SK-N-SH treated with all-trans-retinoic acid at 6 μM for 48 hours (cell line): Measurements from ENCODE around the gene NR1D2.
A peak's percentile ranks its signal among the peaks of the same experiment; 100 is the strongest.
"Not testable (repeated sequence)": the region's sequence is repeated elsewhere in the genome, so short reads cannot be mapped to it uniquely, and the experiment has no call there.

Experiments
- ATAC-seq: fragments of 200-7000 bp; cut with Tn5 transposase; 3 replicates; pipeline ENCODE4 v1.9.1; 2020; ENCODE audit warnings: mild to moderate bottlenecking, moderate library complexity
- BACH2 ChIP-seq: fragments of 250-450 bp; sonication (Bioruptor Pico); IDR thresholded peaks from 2 replicates; pipeline ENCODE4 v1.9.0; 2021; ENCODE audit warnings: mild to moderate bottlenecking, borderline replicate concordance
- CSDC2 ChIP-seq: fragments of 250-450 bp; sonication (Bioruptor Pico); IDR thresholded peaks from 2 replicates; pipeline ENCODE4 v1.5.0; 2020; ENCODE audit warnings: mild to moderate bottlenecking, moderate library complexity
- ESRRG ChIP-seq: fragments of 250-450 bp; sonication (Bioruptor Pico); IDR thresholded peaks from 2 replicates; pipeline ENCODE4 v1.6.1; 2021; ENCODE audit warnings: mild to moderate bottlenecking
- GLIS3 ChIP-seq: fragments of 250-450 bp; sonication (Bioruptor Pico); IDR thresholded peaks from 2 replicates; pipeline ENCODE4 v1.5.0; 2020; ENCODE audit warnings: mild to moderate bottlenecking, moderate library complexity
- ISL1 ChIP-seq: fragments of 250-450 bp; sonication (Bioruptor Pico); IDR thresholded peaks from 2 replicates; pipeline ENCODE4 v2.1.2; 2022; ENCODE audit warnings: mild to moderate bottlenecking, moderate library complexity
- OSR1 ChIP-seq: fragments of 250-450 bp; sonication (Bioruptor Pico); IDR thresholded peaks from 2 replicates; pipeline ENCODE4 v1.8.0; 2022; ENCODE audit warnings: moderate library complexity, mild to moderate bottlenecking, inconsistent platforms
- PPARA ChIP-seq: fragments of 250-450 bp; sonication (Bioruptor Pico); IDR thresholded peaks from 2 replicates; pipeline ENCODE4 v1.5.0; 2020; ENCODE audit warnings: mild to moderate bottlenecking, borderline replicate concordance
- RARB ChIP-seq: fragments of 250-450 bp; sonication (Bioruptor Pico); IDR thresholded peaks from 2 replicates; pipeline ENCODE4 v1.8.0; 2021; ENCODE audit warnings: mild to moderate bottlenecking, moderate library complexity
- SNAI2 ChIP-seq: fragments of 250-450 bp; sonication (Bioruptor Pico); IDR thresholded peaks from 2 replicates; pipeline ENCODE4 v1.5.0; 2020; ENCODE audit warnings: mild to moderate bottlenecking, moderate library complexity
- TCF4 ChIP-seq: fragments of 250-450 bp; sonication (Bioruptor Pico); IDR thresholded peaks from 2 replicates; pipeline ENCODE4 v1.8.0; 2021; ENCODE audit warnings: mild to moderate bottlenecking, moderate library complexity, borderline replicate concordance
- TSHZ2 ChIP-seq: fragments of 250-450 bp; sonication (Bioruptor Pico); IDR thresholded peaks from 2 replicates; pipeline ENCODE4 v1.5.0; 2020; ENCODE audit warnings: mild to moderate bottlenecking, moderate library complexity
- ZC3H10 ChIP-seq: fragments of 250-450 bp; sonication (Bioruptor Pico); IDR thresholded peaks from 2 replicates; pipeline ENCODE4 v1.5.1; 2021; ENCODE audit warnings: mild to moderate bottlenecking, moderate library complexity
- ZFP3 ChIP-seq: fragments of 250-450 bp; sonication (Bioruptor Pico); IDR thresholded peaks from 2 replicates; pipeline ENCODE4 v1.5.0; 2020; ENCODE audit warnings: mild to moderate bottlenecking, moderate library complexity
- ZFP30 ChIP-seq: fragments of 450-650 bp; formaldehyde crosslinking; IDR thresholded peaks from 2 replicates; pipeline ENCODE4 v1.5.0; 2022; ENCODE audit warnings: mild to moderate bottlenecking, moderate library complexity
- ZNF70 ChIP-seq: fragments of 450-650 bp; formaldehyde crosslinking; IDR thresholded peaks from 2 replicates; pipeline ENCODE4 v1.5.0; 2020; ENCODE audit warnings: mild to moderate bottlenecking, moderate library complexity

NR1D2 gene

GRCh38 chr3:23911397-23911796, 33.7 kb upstream of the NR1D2 start (continued):
- TF ChIP-seq TSHZ2 (CRISPR knock-in tag): no peak

- not testable (repeated sequence) for ATAC-seq
Observed at GRCh38 chr3:23912335-23912734, 32.8 kb upstream of the NR1D2 start.

- ATAC-seq: no peak
- no peak for TF ChIP-seq BACH2 (CRISPR knock-in tag)
- peak; percentile 55; the same call in 1 of the 2 replicates for TF ChIP-seq TCF4
- peak; percentile 31; the same call in 1 of the 2 replicates for TF ChIP-seq ISL1
Observed at GRCh38 chr3:23913182-23913581, 31.9 kb upstream of the NR1D2 start.

- ATAC-seq: no peak
- no peak for TF ChIP-seq ZC3H10 (CRISPR knock-in tag)
- no peak for TF ChIP-seq PPARA (CRISPR knock-in tag)
- TF ChIP-seq GLIS3: no peak
- TF ChIP-seq RARB (CRISPR knock-in tag): no peak
- TF ChIP-seq SNAI2 (CRISPR knock-in tag): no peak
- TF ChIP-seq ZNF70 (CRISPR knock-in tag): no peak
- TF ChIP-seq TCF4: no peak
- TF ChIP-seq CSDC2: no peak
- no peak for TF ChIP-seq ESRRG (CRISPR knock-in tag)
- TF ChIP-seq ZFP3 (CRISPR knock-in tag): no peak
Observed at GRCh38 chr3:23913873-23914743, 31.0 kb upstream of the NR1D2 start.

DNA sequence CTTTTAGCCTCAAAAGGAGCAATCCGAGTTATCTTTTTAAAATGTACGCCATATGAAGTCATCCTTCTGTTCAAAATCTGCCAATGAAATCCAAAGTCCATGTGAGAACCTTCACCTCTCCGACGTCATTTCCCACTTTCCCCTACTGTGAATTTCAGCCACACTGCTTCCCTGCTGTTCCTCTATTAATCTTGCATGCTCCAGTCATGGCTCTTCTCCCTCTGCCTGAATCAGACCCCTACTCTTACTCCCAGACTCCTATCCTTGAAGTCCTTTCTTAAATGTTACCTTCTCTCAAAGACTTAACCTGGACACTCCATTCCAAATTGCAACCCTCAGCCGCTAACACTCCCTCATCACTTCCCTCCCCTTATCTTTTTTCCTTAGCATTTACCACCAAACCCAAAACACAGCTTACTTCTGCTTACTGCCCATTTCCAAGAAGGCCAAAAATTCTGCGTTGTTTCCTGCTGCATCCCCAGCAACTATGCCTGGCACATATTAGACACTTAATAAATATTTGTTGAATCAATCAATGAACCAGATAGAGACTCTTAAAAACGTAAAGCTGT, 29.5 kb upstream of the NR1D2 start:
- ATAC-seq: peak; percentile 6
- no peak for TF ChIP-seq ISL1
- TF ChIP-seq PPARA (CRISPR knock-in tag): no peak
- TF ChIP-seq ZFP3 (CRISPR knock-in tag): no peak
- no peak for TF ChIP-seq ZFP30 (CRISPR knock-in tag)
- no peak for TF ChIP-seq OSR1 (CRISPR knock-in tag)

GRCh38 chr3:23916152-23916885, 28.8 kb upstream of the NR1D2 start:
- TF ChIP-seq OSR1 (CRISPR knock-in tag) (no peak), TSHZ2 (CRISPR knock-in tag) (0 out of 2 replicates have a peak, but pooled peaks have one; percentile 17), SNAI2 (CRISPR knock-in tag) (no peak), ZFP3 (CRISPR knock-in tag) (peak; percentile 12; the same call in 1 of the 2 replicates)
- peak; percentile 70 for ATAC-seq
